Liver (tissue), 9 donors: ENCODE data around the gene DCAF8. TPM values are rescaled to one million over a fixed set of nuclear protein-coding genes. Genes with fewer than 3 reads are reported as not detected.

Source experiments
- DNase-seq: peaks from one replicate; pipeline ENCODE4 v3.0.0-alpha.2; 2017; ENCODE audit warnings: low spot score
- H3K27ac ChIP-seq, 2 donors: one replicate each; pipeline ENCODE4 v1.7.0; 2013; ENCODE audit warnings: inconsistent platforms in 2 of 2, low read length in 2 of 2, control low read depth in 1 of 2, low read depth in 1 of 2, mild to moderate bottlenecking in 1 of 2
- H3K27me3 ChIP-seq, 4 donors: one replicate each; pipeline versions ENCODE4 v1.6.1 to v1.7.0; 2013; ENCODE audit warnings: low read length in 3 of 4, inconsistent platforms in 1 of 4, mild to moderate bottlenecking in 1 of 4, moderate library complexity in 1 of 4; ENCODE audit not compliant: control insufficient read depth in 4 of 4, insufficient read depth in 4 of 4
- H3K36me3 ChIP-seq, 4 donors: one replicate each; pipeline versions ENCODE4 v1.6.1 to v1.7.0; 2013; ENCODE audit warnings: low read length in 3 of 4, mild to moderate bottlenecking in 3 of 4, low read depth in 1 of 4, moderate library complexity in 1 of 4; ENCODE audit not compliant: control insufficient read depth in 4 of 4, insufficient read depth in 3 of 4
- H3K4me1 ChIP-seq, 4 donors: one replicate each; pipeline versions ENCODE4 v1.6.1 to v1.7.0; 2013; ENCODE audit warnings: low read length in 3 of 4, mild to moderate bottlenecking in 3 of 4, moderate library complexity in 1 of 4; ENCODE audit not compliant: control insufficient read depth in 4 of 4, insufficient read depth in 4 of 4
- H3K4me3 ChIP-seq, 3 donors: one replicate each; pipeline versions ENCODE4 v1.6.1 to v1.7.0; 2013; ENCODE audit warnings: low read length in 3 of 3, control low read depth in 1 of 3, low read depth in 1 of 3, mild to moderate bottlenecking in 1 of 3
- H3K9ac ChIP-seq, 2 donors: one replicate each; pipeline ENCODE4 v1.7.0; 2013; ENCODE audit warnings: low read length in 2 of 2, mild to moderate bottlenecking in 2 of 2, moderate library complexity in 2 of 2, control low read depth in 1 of 2, low read depth in 1 of 2
- H3K9me3 ChIP-seq, 4 donors: one replicate each; pipeline versions ENCODE4 v1.6.1 to v1.7.0; 2013; ENCODE audit warnings: low read length in 3 of 4; ENCODE audit not compliant: control insufficient read depth in 4 of 4
- FOXA1 ChIP-seq: IDR thresholded peaks from 2 replicates; pipeline ENCODE4 v1.6.1; 2016; ENCODE audit warnings: antibody characterized with exemption
- FOXA2 ChIP-seq: IDR thresholded peaks from 2 replicates; pipeline ENCODE4 v1.6.1; 2016; ENCODE audit warnings: antibody characterized with exemption
- GABPA ChIP-seq, 2 donors: IDR thresholded peaks in 1 of 2; conservative IDR thresholded peaks in 1 of 2; 2 replicates each; pipeline ENCODE4 v1.6.1; 2016; ENCODE audit warnings: antibody characterized with exemption in 2 of 2, mild to moderate bottlenecking in 1 of 2, moderate library complexity in 1 of 2
- HNF4A ChIP-seq, 2 donors: conservative IDR thresholded peaks; 2 replicates each; pipeline ENCODE4 v1.6.1; 2016; ENCODE audit warnings: antibody characterized with exemption in 2 of 2, mild to moderate bottlenecking in 2 of 2
- HNF4G ChIP-seq: IDR thresholded peaks from 2 replicates; pipeline ENCODE4 v1.6.1; 2016; ENCODE audit warnings: antibody characterized with exemption
- JUND ChIP-seq, 2 donors: IDR thresholded peaks; 2 replicates each; pipeline ENCODE4 v1.6.1; 2016; ENCODE audit warnings: antibody characterized with exemption in 2 of 2
- NR2F2 ChIP-seq: IDR thresholded peaks from 2 replicates; pipeline ENCODE4 v1.6.1; 2016; ENCODE audit warnings: antibody characterized with exemption
- RAD21 ChIP-seq, 2 donors: IDR thresholded peaks; 2 replicates each; pipeline ENCODE4 v1.6.1; 2016; ENCODE audit warnings: antibody characterized with exemption in 2 of 2, mild to moderate bottlenecking in 2 of 2
- SP1 ChIP-seq: IDR thresholded peaks from 2 replicates; pipeline ENCODE4 v1.6.1; 2018; ENCODE audit warnings: antibody characterized with exemption, mild to moderate bottlenecking
- YY1 ChIP-seq: IDR thresholded peaks from 2 replicates; pipeline ENCODE4 v1.6.1; 2016; ENCODE audit warnings: antibody characterized with exemption, mild to moderate bottlenecking
- WGBS: extraction: QIAGEN DNeasy Blood & Tissue Kit; methylation state at CpG from one replicate; pipeline ENCODE4 v1.1.7; 2013; 5-methylcytosine and 5-hydroxymethylcytosine counted together
- polyA plus RNA-seq, 2 donors: library from polyadenylated mRNA; stranded (reverse) in 1 of 2; unstranded in 1 of 2; fragments of 200-250 nt in 1 of 2; fragments of >200 nt in 1 of 2; fragmentation: Nextera tagmentation in 1 of 2; extraction: Ambion mirVana in 1 of 2; gene quantifications; one replicate each; pipeline versions ENCODE4 v1.2.1 to v1.2.3, GENCODE V29; 2013 to 2015
- total RNA-seq, 2 donors: library from RNA; depleted of rRNA; stranded (reverse); fragments of >200 nt; gene quantifications; one replicate each; pipeline ENCODE4 v1.2.3, GENCODE V29; 2014
- TF ChIP-seq, protein P1 (sequence below): IDR thresholded peaks from 2 replicates; pipeline ENCODE4 v1.6.1; 2016; ENCODE audit warnings: antibody characterized with exemption
- TF ChIP-seq, protein P2 (sequence below): IDR thresholded peaks from 2 replicates; pipeline ENCODE4 v1.6.1; 2016; ENCODE audit warnings: antibody characterized with exemption
- TF ChIP-seq, protein P3 (sequence below): fragments of 150-350 bp; IDR thresholded peaks from 2 replicates; pipeline ENCODE4 v1.5.1; 2017; ENCODE audit warnings: improper control_type of control experiment, low read depth, low read length; ENCODE audit not compliant: missing input control
- TF ChIP-seq, protein P4 (sequence below): IDR thresholded peaks from 2 replicates; pipeline ENCODE4 v1.6.1; 2016; ENCODE audit warnings: antibody characterized with exemption, mild to moderate bottlenecking
- donor health status: healthy.
- donor health status: healthy.
- donor health status: healthy.
- donor health status: healthy.
- donor health status: healthy.

DCAF8 gene
- total and polyA plus RNA-seq, 4 donors: 80.3 to 199 (median 102) TPM

DNA sequence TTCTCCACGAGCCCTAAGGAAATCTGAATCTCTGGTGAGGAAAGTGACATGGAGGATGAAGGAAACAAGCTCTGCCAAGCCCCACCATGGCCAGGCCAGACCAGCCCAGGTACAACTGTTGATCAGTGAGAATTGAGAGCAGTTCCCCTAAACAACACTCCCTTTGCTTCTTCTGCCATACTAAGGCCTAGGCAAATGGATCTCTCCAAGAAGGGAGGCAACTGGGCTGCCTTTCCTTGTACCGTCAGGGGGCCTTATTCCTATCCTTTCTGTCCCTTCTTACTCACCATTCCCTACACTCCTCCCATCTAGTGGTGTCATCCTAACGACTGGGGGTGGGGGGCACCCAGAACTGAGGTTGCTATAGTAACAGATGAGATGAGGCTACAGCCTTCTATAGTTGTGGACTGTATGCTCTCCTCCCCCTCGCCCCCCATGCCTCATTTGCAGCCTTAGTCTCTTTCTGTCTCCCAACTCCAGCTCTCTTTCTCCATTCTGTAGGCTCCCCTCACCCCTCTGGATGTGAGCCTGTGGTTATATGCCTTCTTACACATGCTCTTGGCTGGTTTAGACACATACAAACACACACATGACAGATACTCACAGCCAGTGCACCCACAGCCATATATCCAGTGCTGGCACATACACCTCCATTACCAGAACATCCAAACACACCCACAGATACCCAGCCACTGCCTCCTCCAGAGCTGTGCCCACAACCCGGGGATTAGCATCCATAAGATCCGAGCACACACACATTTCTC is 53.6 kb downstream of the DCAF8 start:
- H3K9ac ChIP-seq: no peak overlapping the region
- no peaks in the 10 kb centered on the region for H3K27me3 ChIP-seq
- H3K9me3 ChIP-seq: no peaks in the 10 kb centered on the region
- H3K27ac ChIP-seq: no peak overlapping the region
- TF ChIP-seq FOXA2: no peak
- no peak for TF ChIP-seq HNF4A (conservative IDR thresholded peaks at IDR 0.05)
- TF ChIP-seq, protein P1, sequence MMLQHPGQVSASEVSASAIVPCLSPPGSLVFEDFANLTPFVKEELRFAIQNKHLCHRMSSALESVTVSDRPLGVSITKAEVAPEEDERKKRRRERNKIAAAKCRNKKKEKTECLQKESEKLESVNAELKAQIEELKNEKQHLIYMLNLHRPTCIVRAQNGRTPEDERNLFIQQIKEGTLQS: no peak
- WGBS: 79% methylated on average over 6 of the region's 6 CpGs
- no peak for DNase-seq
- H3K4me3 ChIP-seq: no peak overlapping the region
- H3K4me1 ChIP-seq: peaks cover 3 to 26% (median 9%) of the 10 kb centered on the region in 4 donors
- peaks cover under 1 to 20% (median 12%) of the 10 kb centered on the region in 4 donors for H3K36me3 ChIP-seq

DNA sequence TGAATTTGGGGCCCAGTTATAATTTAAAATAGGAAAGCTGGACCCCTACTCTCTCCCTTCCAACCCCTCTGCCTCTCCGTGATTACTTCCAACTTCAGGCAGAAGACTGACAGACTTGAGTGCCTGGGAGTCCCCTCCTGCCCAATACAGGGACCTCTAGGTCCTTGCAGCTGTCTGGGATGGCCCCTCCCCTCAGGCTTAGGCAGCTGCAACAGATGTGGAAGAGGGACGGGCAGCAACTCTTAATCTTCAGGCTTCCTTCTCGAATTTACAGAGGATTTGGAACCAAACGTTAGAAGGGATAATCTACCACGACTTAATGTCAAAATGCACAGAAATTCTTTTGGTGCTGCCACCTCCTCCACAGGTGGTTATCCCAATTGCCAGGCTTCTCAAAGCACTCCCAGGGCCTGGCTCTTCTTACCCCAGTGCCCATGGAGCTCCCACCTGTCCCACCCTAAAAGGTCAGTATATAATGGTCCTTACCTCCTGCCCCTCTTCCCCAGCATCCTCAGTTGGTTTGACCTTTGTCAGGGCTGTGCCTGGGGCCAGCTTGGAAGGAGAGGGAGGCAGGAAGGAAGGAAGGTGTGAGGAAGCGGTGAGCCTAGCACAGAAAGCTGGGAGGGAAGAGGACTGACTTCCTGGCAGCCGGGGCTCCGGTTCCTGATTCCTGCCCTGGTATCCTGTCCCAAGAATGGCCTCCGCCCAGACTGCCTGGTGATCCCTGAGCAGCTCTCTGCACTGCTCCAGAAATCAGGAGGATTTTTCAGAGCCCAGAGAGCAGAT is 54.4 kb downstream of the DCAF8 start:
- H3K9ac ChIP-seq: no peak overlapping the region
- TF ChIP-seq JUND (IDR thresholded peaks at IDR 0.05) (no peak), NR2F2 (peak; percentile 73)
- TF ChIP-seq, protein P2, sequence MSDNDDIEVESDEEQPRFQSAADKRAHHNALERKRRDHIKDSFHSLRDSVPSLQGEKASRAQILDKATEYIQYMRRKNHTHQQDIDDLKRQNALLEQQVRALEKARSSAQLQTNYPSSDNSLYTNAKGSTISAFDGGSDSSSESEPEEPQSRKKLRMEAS: peak; percentile 26
- peaks cover 3 to 26% (median 9%) of the 10 kb centered on the region in 4 donors for H3K4me1 ChIP-seq
- no peak for DNase-seq
- no peaks in the 10 kb centered on the region for H3K9me3 ChIP-seq
- H3K4me3 ChIP-seq: no peak overlapping the region
- H3K27ac ChIP-seq: no peak overlapping the region
- H3K36me3 ChIP-seq: peaks cover 0 to 14% (median 7%) of the 10 kb centered on the region in 4 donors
- 78% methylated on average over 9 of the region's 9 CpGs for WGBS
- no peaks in the 10 kb centered on the region for H3K27me3 ChIP-seq

DNA sequence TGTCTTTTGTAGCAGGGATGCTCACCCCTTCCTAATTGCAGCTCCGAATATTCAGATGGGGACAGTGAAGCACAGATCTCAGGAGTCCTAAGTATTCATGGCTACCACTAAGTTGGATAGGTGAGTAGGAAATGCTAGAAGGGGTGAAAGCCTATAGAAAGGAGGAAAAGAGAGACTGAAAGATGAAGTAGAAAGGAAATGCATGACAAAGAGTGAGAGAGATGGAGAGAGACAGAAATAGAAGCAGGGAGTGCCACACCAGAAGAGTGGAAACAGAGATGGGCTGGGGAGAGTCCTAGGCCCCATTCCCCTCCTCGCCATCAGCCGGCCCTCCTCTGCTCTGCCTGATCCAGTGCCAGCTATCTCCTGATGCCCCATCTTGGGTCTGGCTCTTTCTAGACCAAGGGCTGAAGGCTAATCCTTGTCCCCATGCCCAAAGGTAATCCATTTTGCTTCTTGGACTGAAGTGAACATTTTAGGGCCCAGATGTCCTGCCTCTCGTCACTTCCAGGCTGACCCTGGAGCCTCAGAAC is 55.2 kb downstream of the DCAF8 start:
- H3K27me3 ChIP-seq: no peaks in the 10 kb centered on the region
- DNase-seq: no peak
- H3K9ac ChIP-seq: no peak overlapping the region
- no peak overlapping the region for H3K4me3 ChIP-seq
- peaks cover 3 to 26% (median 9%) of the 10 kb centered on the region in 4 donors for H3K4me1 ChIP-seq
- H3K36me3 ChIP-seq: peaks cover 0 to 6% (median 3%) of the 10 kb centered on the region in 4 donors
- 94% methylated on average over 4 of the region's 4 CpGs for whole genome bisulfite sequencing
- TF ChIP-seq, protein P3, sequence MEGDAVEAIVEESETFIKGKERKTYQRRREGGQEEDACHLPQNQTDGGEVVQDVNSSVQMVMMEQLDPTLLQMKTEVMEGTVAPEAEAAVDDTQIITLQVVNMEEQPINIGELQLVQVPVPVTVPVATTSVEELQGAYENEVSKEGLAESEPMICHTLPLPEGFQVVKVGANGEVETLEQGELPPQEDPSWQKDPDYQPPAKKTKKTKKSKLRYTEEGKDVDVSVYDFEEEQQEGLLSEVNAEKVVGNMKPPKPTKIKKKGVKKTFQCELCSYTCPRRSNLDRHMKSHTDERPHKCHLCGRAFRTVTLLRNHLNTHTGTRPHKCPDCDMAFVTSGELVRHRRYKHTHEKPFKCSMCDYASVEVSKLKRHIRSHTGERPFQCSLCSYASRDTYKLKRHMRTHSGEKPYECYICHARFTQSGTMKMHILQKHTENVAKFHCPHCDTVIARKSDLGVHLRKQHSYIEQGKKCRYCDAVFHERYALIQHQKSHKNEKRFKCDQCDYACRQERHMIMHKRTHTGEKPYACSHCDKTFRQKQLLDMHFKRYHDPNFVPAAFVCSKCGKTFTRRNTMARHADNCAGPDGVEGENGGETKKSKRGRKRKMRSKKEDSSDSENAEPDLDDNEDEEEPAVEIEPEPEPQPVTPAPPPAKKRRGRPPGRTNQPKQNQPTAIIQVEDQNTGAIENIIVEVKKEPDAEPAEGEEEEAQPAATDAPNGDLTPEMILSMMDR: no peak
- no peak for TF ChIP-seq RAD21 (IDR thresholded peaks at IDR 0.05)
- TF ChIP-seq, protein P4, sequence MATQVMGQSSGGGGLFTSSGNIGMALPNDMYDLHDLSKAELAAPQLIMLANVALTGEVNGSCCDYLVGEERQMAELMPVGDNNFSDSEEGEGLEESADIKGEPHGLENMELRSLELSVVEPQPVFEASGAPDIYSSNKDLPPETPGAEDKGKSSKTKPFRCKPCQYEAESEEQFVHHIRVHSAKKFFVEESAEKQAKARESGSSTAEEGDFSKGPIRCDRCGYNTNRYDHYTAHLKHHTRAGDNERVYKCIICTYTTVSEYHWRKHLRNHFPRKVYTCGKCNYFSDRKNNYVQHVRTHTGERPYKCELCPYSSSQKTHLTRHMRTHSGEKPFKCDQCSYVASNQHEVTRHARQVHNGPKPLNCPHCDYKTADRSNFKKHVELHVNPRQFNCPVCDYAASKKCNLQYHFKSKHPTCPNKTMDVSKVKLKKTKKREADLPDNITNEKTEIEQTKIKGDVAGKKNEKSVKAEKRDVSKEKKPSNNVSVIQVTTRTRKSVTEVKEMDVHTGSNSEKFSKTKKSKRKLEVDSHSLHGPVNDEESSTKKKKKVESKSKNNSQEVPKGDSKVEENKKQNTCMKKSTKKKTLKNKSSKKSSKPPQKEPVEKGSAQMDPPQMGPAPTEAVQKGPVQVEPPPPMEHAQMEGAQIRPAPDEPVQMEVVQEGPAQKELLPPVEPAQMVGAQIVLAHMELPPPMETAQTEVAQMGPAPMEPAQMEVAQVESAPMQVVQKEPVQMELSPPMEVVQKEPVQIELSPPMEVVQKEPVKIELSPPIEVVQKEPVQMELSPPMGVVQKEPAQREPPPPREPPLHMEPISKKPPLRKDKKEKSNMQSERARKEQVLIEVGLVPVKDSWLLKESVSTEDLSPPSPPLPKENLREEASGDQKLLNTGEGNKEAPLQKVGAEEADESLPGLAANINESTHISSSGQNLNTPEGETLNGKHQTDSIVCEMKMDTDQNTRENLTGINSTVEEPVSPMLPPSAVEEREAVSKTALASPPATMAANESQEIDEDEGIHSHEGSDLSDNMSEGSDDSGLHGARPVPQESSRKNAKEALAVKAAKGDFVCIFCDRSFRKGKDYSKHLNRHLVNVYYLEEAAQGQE: no peak
- TF ChIP-seq NR2F2: no peak
- no peak for TF ChIP-seq SP1
- TF ChIP-seq FOXA2: no peak
- TF ChIP-seq FOXA1: no peak
- TF ChIP-seq JUND (IDR thresholded peaks at IDR 0.05): no peak
- no peak for TF ChIP-seq HNF4G
- no peak for TF ChIP-seq YY1
- TF ChIP-seq GABPA (IDR thresholded peaks at IDR 0.05 in 1 of 2, conservative IDR thresholded peaks at IDR 0.05 in 1 of 2): no peak
- TF ChIP-seq, protein P2: no peak
- H3K9me3 ChIP-seq: no peaks in the 10 kb centered on the region
- no peak overlapping the region for H3K27ac ChIP-seq
